GM18907 (cell line): ENCODE results near the gene FAM162B.
"Not testable (repeated sequence)": the region's sequence is repeated elsewhere in the genome, so short reads cannot be mapped to it uniquely, and the experiment has no call there.

Source experiments
- ATAC-seq: cut with Tn5 transposase; IDR thresholded peaks from one replicate; pipeline ENCODE4 v1.9.1; 2021; ENCODE audit warnings: mild to moderate bottlenecking, moderate library complexity; ENCODE audit not compliant: unreplicated experiment

FAM162B gene

GRCh38 chr6:116730513-116730912, 35.0 kb downstream of the FAM162B start:
- no peak for ATAC-seq

GRCh38 chr6:116726947-116727346, 38.6 kb downstream of the FAM162B start:
- no peak for ATAC-seq

GRCh38 chr6:116714761-116715160, 50.8 kb downstream of the FAM162B start:
- ATAC-seq = no peak

GRCh38 chr6:116714296-116714695, 51.2 kb downstream of the FAM162B start:
- no peak for ATAC-seq

GRCh38 chr6:116705917-116706316, 59.6 kb downstream of the FAM162B start:
- no peak for ATAC-seq

GRCh38 chr6:116703888-116704287, 61.6 kb downstream of the FAM162B start:
- ATAC-seq = not testable (repeated sequence)
